ENCODE measurements around the gene GIGYF2.

DNA sequence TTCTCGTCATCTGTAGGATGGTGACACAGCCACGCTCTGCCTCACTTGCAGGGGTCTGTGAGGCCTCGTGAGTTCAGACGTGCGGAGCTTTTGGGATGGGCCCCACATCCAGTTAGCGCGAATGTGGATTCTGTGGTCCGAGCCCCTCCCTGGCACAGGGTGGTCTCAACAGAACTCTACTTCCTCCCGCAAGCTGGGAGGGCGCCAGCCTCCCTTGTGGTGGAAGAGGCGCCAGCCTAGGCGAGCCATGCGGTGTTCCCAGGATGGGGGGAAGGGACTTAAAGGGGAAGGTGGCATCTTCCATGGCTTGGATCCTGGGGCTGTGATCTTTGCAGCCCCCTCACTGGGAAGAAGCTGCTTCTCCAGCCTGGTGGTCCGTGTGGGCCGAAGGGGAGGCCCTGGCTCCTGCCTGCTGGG, 174.3 kb downstream of the GIGYF2 start:
- TF ChIP-seq, protein P1, sequence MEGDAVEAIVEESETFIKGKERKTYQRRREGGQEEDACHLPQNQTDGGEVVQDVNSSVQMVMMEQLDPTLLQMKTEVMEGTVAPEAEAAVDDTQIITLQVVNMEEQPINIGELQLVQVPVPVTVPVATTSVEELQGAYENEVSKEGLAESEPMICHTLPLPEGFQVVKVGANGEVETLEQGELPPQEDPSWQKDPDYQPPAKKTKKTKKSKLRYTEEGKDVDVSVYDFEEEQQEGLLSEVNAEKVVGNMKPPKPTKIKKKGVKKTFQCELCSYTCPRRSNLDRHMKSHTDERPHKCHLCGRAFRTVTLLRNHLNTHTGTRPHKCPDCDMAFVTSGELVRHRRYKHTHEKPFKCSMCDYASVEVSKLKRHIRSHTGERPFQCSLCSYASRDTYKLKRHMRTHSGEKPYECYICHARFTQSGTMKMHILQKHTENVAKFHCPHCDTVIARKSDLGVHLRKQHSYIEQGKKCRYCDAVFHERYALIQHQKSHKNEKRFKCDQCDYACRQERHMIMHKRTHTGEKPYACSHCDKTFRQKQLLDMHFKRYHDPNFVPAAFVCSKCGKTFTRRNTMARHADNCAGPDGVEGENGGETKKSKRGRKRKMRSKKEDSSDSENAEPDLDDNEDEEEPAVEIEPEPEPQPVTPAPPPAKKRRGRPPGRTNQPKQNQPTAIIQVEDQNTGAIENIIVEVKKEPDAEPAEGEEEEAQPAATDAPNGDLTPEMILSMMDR (IDR thresholded peaks at IDR 0.05): no peak
- no peak for TF ChIP-seq POLR2AphosphoS5 (IDR thresholded peaks at IDR 0.05)

All from esophagus muscularis mucosa (tissue), 3 donors.